Activated CD4-positive, alpha-beta T cell treated with anti-CD3 and anti-CD28 coated beads for 48 hours (primary cell): ENCODE results near the gene STX18.
A peak's percentile ranks its signal among the peaks of the same experiment; 100 is the strongest.
"Not testable (repeated sequence)": the region's sequence is repeated elsewhere in the genome, so short reads cannot be mapped to it uniquely, and the experiment has no call there.

Source experiments
- DNase-seq: peaks from one replicate; pipeline ENCODE4 v3.0.0-alpha.2; 2020

The STX18 gene

GRCh38 chr4:4477391-4477790 is 64.5 kb downstream of the STX18 start:
- DNase-seq: no peak

GRCh38 chr4:4474476-4474875 is 67.4 kb downstream of the STX18 start:
- no peak for DNase-seq

GRCh38 chr4:4472344-4472958 is 69.4 kb downstream of the STX18 start:
- no peak for DNase-seq

- no peak for DNase-seq
Measured at GRCh38 chr4:4471195-4471594, 70.7 kb downstream of the STX18 start.

GRCh38 chr4:4470208-4470607 is 71.6 kb downstream of the STX18 start:
- no peak for DNase-seq

- DNase-seq: not testable (repeated sequence)
Measured at GRCh38 chr4:4465238-4465637, 76.6 kb downstream of the STX18 start.

GRCh38 chr4:4462970-4463369 is 78.9 kb downstream of the STX18 start:
- no peak for DNase-seq

GRCh38 chr4:4461850-4462249 is 80.0 kb downstream of the STX18 start:
- peak; percentile 45 for DNase-seq

- no peak for DNase-seq
Measured at GRCh38 chr4:4461178-4461577, 80.7 kb downstream of the STX18 start.

- DNase-seq: peak; percentile 20
Measured at GRCh38 chr4:4460759-4461158, 81.1 kb downstream of the STX18 start.

GRCh38 chr4:4459181-4459580 is 82.7 kb downstream of the STX18 start:
- no peak for DNase-seq

GRCh38 chr4:4457803-4458553 is 83.9 kb downstream of the STX18 start:
- no peak for DNase-seq

- no peak for DNase-seq
Measured at GRCh38 chr4:4456816-4457578, 84.9 kb downstream of the STX18 start.

- no peak for DNase-seq
Measured at GRCh38 chr4:4456351-4456750, 85.5 kb downstream of the STX18 start.

GRCh38 chr4:4455210-4455865 is 86.5 kb downstream of the STX18 start:
- no peak for DNase-seq

- no peak for DNase-seq
Measured at GRCh38 chr4:4446434-4446833, 95.4 kb downstream of the STX18 start.

GRCh38 chr4:4443821-4444220 is 98.0 kb downstream of the STX18 start:
- no peak for DNase-seq

GRCh38 chr4:4440333-4441061 is 101.4 kb downstream of the STX18 start:
- no peak for DNase-seq

- no peak for DNase-seq
Measured at GRCh38 chr4:4439782-4440181, 102.1 kb downstream of the STX18 start.

GRCh38 chr4:4438891-4439290 is 103.0 kb downstream of the STX18 start:
- DNase-seq: no peak

- DNase-seq: no peak
Measured at GRCh38 chr4:4437798-4438470, 103.9 kb downstream of the STX18 start.

- no peak for DNase-seq
Measured at GRCh38 chr4:4436244-4436823, 105.5 kb downstream of the STX18 start.
